Keratinocyte (primary cell): Measurements from ENCODE around the gene THAP10. TPM values are rescaled to one million over a fixed set of nuclear protein-coding genes. Genes with fewer than 3 reads are reported as not detected.
"Not testable (repeated sequence)": the region's sequence is repeated elsewhere in the genome, so short reads cannot be mapped to it uniquely, and the experiment has no call there.

Experiments
- DNase-seq: peaks from one replicate; pipeline ENCODE4 v3.0.0-alpha.2; 2011; ENCODE audit warnings: low read depth, missing footprints, low spot score
- FAIRE-seq: peaks from 2 replicates; lab custom pipeline; 2011; peaks lifted over from hg19 to GRCh38; lab: Jason Lieb, UNC
- H2AFZ ChIP-seq: 2 replicates; pipeline ENCODE4 v1.6.0; 2012; ENCODE audit warnings: low read length, control low read depth, inconsistent platforms; ENCODE audit not compliant: control insufficient read depth
- H3K27ac ChIP-seq: 2 replicates; pipeline ENCODE4 v1.5.1; 2011; ENCODE audit warnings: low read length; ENCODE audit not compliant: control insufficient read depth, insufficient read depth
- H3K27me3 ChIP-seq: 3 replicates; pipeline ENCODE4 v1.6.0; 2011; ENCODE audit warnings: low read length; ENCODE audit not compliant: control insufficient read depth, insufficient read depth; ENCODE audit errors: extremely low read depth
- H3K36me3 ChIP-seq, 2 experiments: 2 replicates in 1 of 2; 3 replicates in 1 of 2; pipeline ENCODE4 v1.5.1; 2011; ENCODE audit warnings: low read length in 2 of 2, mild to moderate bottlenecking in 1 of 2; ENCODE audit not compliant: control insufficient read depth in 2 of 2, insufficient read depth in 2 of 2; ENCODE audit errors: extremely low read depth in 1 of 2
- H3K4me1 ChIP-seq: 3 replicates; pipeline ENCODE4 v1.5.1; 2011; ENCODE audit warnings: low read length; ENCODE audit not compliant: control insufficient read depth, insufficient read depth; ENCODE audit errors: extremely low read depth
- H3K4me2 ChIP-seq: 3 replicates; pipeline ENCODE4 v1.6.0; 2011; ENCODE audit warnings: low read depth, low read length; ENCODE audit not compliant: control insufficient read depth, insufficient read depth; ENCODE audit errors: extremely low read depth
- H3K4me3 ChIP-seq, 3 experiments: fragments of 200-600 bp in 1 of 3; sonication (generic) in 1 of 3; 2 replicates in 2 of 3; 3 replicates in 1 of 3; pipeline ENCODE4 v1.5.1; 2011 to 2016; ENCODE audit warnings: low read length in 3 of 3, mild to moderate bottlenecking in 3 of 3, control low read depth in 2 of 3, inconsistent platforms in 1 of 3, low read depth in 1 of 3, mixed read lengths in 1 of 3, mixed run types in 1 of 3, moderate library complexity in 1 of 3; ENCODE audit not compliant: control insufficient read depth in 2 of 3, insufficient read depth in 2 of 3; ENCODE audit errors: extremely low read depth in 1 of 3
- H3K79me2 ChIP-seq: 2 replicates; pipeline ENCODE4 v1.6.0; 2012; ENCODE audit warnings: low read length; ENCODE audit not compliant: control insufficient read depth, insufficient read depth
- H3K9ac ChIP-seq: 3 replicates; pipeline ENCODE4 v1.6.0; 2011; ENCODE audit warnings: low read length; ENCODE audit not compliant: control insufficient read depth, insufficient read depth; ENCODE audit errors: extremely low read depth
- H3K9me1 ChIP-seq: 3 replicates; pipeline ENCODE4 v1.6.0; 2011; ENCODE audit warnings: low read length; ENCODE audit not compliant: control insufficient read depth, insufficient read depth; ENCODE audit errors: extremely low read depth
- H3K9me3 ChIP-seq: 2 replicates; pipeline ENCODE4 v1.5.1; 2012; ENCODE audit warnings: low read depth, low read length; ENCODE audit not compliant: control insufficient read depth
- H4K20me1 ChIP-seq: 3 replicates; pipeline ENCODE4 v1.6.0; 2011; ENCODE audit warnings: low read length; ENCODE audit not compliant: control insufficient read depth, insufficient read depth; ENCODE audit errors: extremely low read depth
- EZH2 ChIP-seq: IDR thresholded peaks from one replicate; pipeline ENCODE4 v1.6.1; 2012; ENCODE audit warnings: inconsistent platforms, mild to moderate bottlenecking, low read length, moderate library complexity
- dilution Hi-C: fragments of 300-500 bp; cut with MboI; formaldehyde crosslinking; loops from one replicate; pipeline ENCODE4 v1.7.0; 2020; ENCODE audit warnings: low sequenced_read_pairs; ENCODE audit not compliant: extremely low pct_ligation_motif_present
- polyA plus RNA-seq, 5 experiments: library from polyadenylated mRNA; depleted of rRNA in 3 of 5; stranded (reverse) in 3 of 5; stranded (forward) in 1 of 5; unstranded in 1 of 5; fragments of >200 nt; gene quantifications; 1 replicate in 1 of 5; 2 replicates in 3 of 5; 3 replicates in 1 of 5; pipeline versions ENCODE4 v1.2.1 to v1.2.3, GENCODE V29; 2011 to 2012; ENCODE audit warnings: missing spikeins in 2 of 5, low read depth in 1 of 5, low replicate concordance in 1 of 5
- TF ChIP-seq, protein P1 (sequence below), 3 experiments: IDR thresholded peaks in 1 of 3; conservative IDR thresholded peaks in 1 of 3; optimal IDR thresholded peaks in 1 of 3; 2 replicates in 2 of 3; 3 replicates in 1 of 3; pipeline versions ENCODE3 to v1.5.1; 2011; ENCODE audit warnings: low read length in 3 of 3, mild to moderate bottlenecking in 3 of 3, moderate library complexity in 2 of 3, control low read depth in 1 of 3, inconsistent platforms in 1 of 3; ENCODE audit not compliant: insufficient read depth in 2 of 3; ENCODE audit errors: extremely low read depth in 1 of 3

Gene THAP10
- polyA plus RNA-seq, 1 donor (not counting 4 experiments of a cell fraction or from before 2014, with no cell fraction given), result 3.1 TPM

DNA sequence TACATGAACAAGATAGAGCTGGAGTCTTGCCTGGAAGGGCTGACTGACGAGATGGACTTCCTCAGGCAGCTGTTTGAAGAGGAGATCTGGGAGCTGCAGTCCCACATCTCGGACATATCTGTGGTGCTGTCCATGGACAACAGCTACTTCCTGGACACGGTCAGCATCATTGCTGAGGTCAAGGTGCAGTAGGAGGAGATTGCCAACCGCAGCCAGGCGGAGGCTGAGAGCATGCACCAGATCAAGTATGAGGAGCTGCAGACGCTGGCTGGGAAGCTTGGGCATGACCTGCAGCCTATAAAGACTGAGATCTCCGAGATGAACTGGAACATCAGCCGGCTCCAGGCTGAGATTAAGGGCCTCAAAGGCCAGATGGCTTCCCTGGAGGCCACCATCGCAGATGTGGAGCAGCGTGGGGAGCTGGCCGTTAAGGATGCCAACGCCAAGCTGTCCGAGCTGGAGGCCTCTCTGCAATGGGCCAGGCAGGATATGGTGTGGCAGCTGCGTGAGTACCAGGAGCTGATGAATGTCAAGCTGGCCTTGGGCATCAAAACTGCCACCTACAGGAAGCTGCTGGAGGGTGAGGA, 32.8 kb downstream of the THAP10 start:
- H3K4me2 ChIP-seq, result no peak overlapping the region
- dilution Hi-C loops, result no loop called here
- H4K20me1 ChIP-seq, result no peaks in the 10 kb centered on the region
- no peak overlapping the region for H3K27ac ChIP-seq
- H3K4me3 ChIP-seq, result no peak overlapping the region
- no peaks in the 10 kb centered on the region for H3K36me3 ChIP-seq
- H3K9me3 ChIP-seq, result no peaks in the 10 kb centered on the region
- no peak overlapping the region for H3K9ac ChIP-seq
- TF ChIP-seq EZH2, result no peak
- TF ChIP-seq, protein P1, sequence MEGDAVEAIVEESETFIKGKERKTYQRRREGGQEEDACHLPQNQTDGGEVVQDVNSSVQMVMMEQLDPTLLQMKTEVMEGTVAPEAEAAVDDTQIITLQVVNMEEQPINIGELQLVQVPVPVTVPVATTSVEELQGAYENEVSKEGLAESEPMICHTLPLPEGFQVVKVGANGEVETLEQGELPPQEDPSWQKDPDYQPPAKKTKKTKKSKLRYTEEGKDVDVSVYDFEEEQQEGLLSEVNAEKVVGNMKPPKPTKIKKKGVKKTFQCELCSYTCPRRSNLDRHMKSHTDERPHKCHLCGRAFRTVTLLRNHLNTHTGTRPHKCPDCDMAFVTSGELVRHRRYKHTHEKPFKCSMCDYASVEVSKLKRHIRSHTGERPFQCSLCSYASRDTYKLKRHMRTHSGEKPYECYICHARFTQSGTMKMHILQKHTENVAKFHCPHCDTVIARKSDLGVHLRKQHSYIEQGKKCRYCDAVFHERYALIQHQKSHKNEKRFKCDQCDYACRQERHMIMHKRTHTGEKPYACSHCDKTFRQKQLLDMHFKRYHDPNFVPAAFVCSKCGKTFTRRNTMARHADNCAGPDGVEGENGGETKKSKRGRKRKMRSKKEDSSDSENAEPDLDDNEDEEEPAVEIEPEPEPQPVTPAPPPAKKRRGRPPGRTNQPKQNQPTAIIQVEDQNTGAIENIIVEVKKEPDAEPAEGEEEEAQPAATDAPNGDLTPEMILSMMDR (optimal IDR thresholded peaks at IDR 0.05 in 1 of 3, IDR thresholded peaks at IDR 0.05 in 1 of 3, conservative IDR thresholded peaks at IDR 0.05 in 1 of 3; ENCODE audit: extremely low read depth in 1 of 3, insufficient read depth in 2 of 3, low read length in 3 of 3), result no peak
- no peak overlapping the region for H2AFZ ChIP-seq
- H3K4me1 ChIP-seq, result peaks cover 37% of the 10 kb centered on the region
- DNase-seq (no peak), FAIRE-seq (no peak)
- H3K9me1 ChIP-seq, result no peaks in the 10 kb centered on the region
- H3K27me3 ChIP-seq, result no peaks in the 10 kb centered on the region
- H3K79me2 ChIP-seq, result no peaks in the 10 kb centered on the region

DNA sequence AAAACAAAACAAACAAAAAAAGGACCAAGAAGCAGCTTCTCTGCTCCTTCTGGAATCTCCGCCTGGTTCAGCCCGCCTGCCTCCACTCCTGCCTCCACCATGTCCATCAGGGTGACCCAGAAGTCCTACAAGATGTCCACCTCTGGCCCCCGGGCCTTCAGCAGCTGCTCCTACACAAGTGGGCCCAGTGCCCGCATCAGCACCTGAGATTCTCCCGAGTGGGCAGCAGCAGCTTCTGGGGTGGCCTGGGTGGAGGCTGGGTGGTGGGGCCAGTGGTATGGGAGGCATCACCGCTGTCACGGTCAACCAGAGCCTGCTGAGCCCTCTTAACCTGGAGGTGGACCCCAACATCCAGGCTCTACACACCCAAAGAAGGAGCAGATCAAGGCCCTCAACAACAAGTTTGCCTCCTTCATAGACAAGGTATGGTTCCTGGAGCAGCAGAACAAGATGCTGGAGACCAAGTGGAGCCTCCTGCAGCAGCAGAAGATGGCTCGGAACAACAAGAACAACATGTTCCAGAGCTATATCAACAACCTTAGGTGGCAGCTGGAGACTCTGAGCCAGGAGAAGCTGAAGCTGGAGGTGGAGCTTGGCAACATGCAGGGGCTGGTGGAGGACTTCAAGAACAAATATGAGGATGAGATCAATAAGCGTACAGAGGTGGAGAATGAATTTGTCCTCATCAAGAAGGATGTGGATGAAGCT, 33.5 kb downstream of the THAP10 start:
- H3K36me3 ChIP-seq, H3K9me3 ChIP-seq, H3K4me3 ChIP-seq, dilution Hi-C loops, FAIRE-seq, H3K27ac ChIP-seq, H3K9ac ChIP-seq, H3K79me2 ChIP-seq, H3K4me2 ChIP-seq, DNase-seq, H2AFZ ChIP-seq, H3K9me1 ChIP-seq, H3K27me3 ChIP-seq, H4K20me1 ChIP-seq: not testable (repeated sequence)
- peaks cover 34% of the 10 kb centered on the region for H3K4me1 ChIP-seq
